Hepatocyte (in vitro differentiated cells): ENCODE results near the gene CELF4. TPM values are rescaled to one million over a fixed set of nuclear protein-coding genes. Genes with fewer than 3 reads are reported as not detected.

Experiments
- DNase-seq: peaks from one replicate; pipeline ENCODE4 v3.0.0-alpha.2; 2016; ENCODE audit warnings: low spot score
- H2AFZ ChIP-seq: fragments of 200-600 bp; sonication (generic); 2 replicates; pipeline ENCODE4 v1.6.0; 2016; ENCODE audit warnings: antibody characterized with exemption, mild to moderate bottlenecking
- H3K27ac ChIP-seq: fragments of 200-600 bp; sonication (generic); 2 replicates; pipeline ENCODE4 v1.5.1; 2016; ENCODE audit warnings: mild to moderate bottlenecking
- H3K27me3 ChIP-seq: fragments of 200-600 bp; sonication (generic); 2 replicates; pipeline ENCODE4 v1.6.1; 2016
- H3K36me3 ChIP-seq: fragments of 200-600 bp; sonication (generic); replicated peaks from 2 replicates; pipeline ENCODE4 v1.5.1; 2016; ENCODE audit warnings: low read depth; ENCODE audit not compliant: insufficient read depth
- H3K4me1 ChIP-seq: fragments of 200-600 bp; sonication (generic); 2 replicates; pipeline ENCODE4 v1.5.1; 2016; ENCODE audit warnings: mild to moderate bottlenecking, moderate library complexity; ENCODE audit not compliant: insufficient read depth
- H3K4me2 ChIP-seq: fragments of 200-600 bp; sonication (generic); 2 replicates; pipeline ENCODE4 v1.6.0; 2016
- H3K4me3 ChIP-seq: fragments of 200-600 bp; sonication (generic); 2 replicates; pipeline ENCODE4 v1.5.1; 2016; ENCODE audit warnings: mild to moderate bottlenecking
- H3K79me2 ChIP-seq: fragments of 200-600 bp; sonication (generic); 2 replicates; pipeline ENCODE4 v1.6.0; 2017; ENCODE audit warnings: mild to moderate bottlenecking
- H3K9me2 ChIP-seq: fragments of 200-600 bp; sonication (generic); replicated peaks from 2 replicates; pipeline ENCODE4 v1.6.0; 2017; ENCODE audit warnings: mild to moderate bottlenecking; ENCODE audit not compliant: insufficient read depth
- H3K9me3 ChIP-seq: fragments of 200-600 bp; sonication (generic); 2 replicates; pipeline ENCODE4 v1.5.1; 2016; ENCODE audit warnings: low read depth, mild to moderate bottlenecking
- H4K20me1 ChIP-seq: fragments of 200-600 bp; sonication (generic); 2 replicates; pipeline ENCODE4 v1.6.0; 2016; ENCODE audit warnings: mild to moderate bottlenecking; ENCODE audit not compliant: insufficient read depth, poor library complexity, severe bottlenecking
- CTCF ChIP-seq: fragments of 200-600 bp; sonication (generic); IDR thresholded peaks from 2 replicates; pipeline ENCODE4 v1.5.1; 2016; ENCODE audit warnings: antibody characterized with exemption, mild to moderate bottlenecking; ENCODE audit not compliant: poor library complexity
- EZH2 ChIP-seq: fragments of 200-600 bp; sonication (generic); IDR thresholded peaks from 2 replicates; pipeline ENCODE4 v1.6.1; 2016; ENCODE audit warnings: antibody characterized with exemption, mild to moderate bottlenecking, borderline replicate concordance
- EZH2phosphoT487 ChIP-seq: fragments of 200-600 bp; sonication (generic); IDR thresholded peaks from one replicate; pipeline ENCODE4 v1.6.1; 2018; ENCODE audit warnings: antibody characterized with exemption, mild to moderate bottlenecking, low read depth, moderate library complexity; ENCODE audit not compliant: unreplicated experiment, severe bottlenecking
- WGBS: methylation state at CpG from one replicate; pipeline ENCODE4 v1.1.6; 2016; ENCODE audit warnings: low lambda C conversion rate; ENCODE audit errors: missing lambda C conversion rate; 5-methylcytosine and 5-hydroxymethylcytosine counted together
- polyA plus RNA-seq: library from polyadenylated mRNA; unstranded; fragments of >200 nt; fragmentation: Nextera tagmentation; extraction: Ambion mirVana; gene quantifications from 2 replicates; pipeline ENCODE4 v1.2.1, GENCODE V29; 2016
- total RNA-seq: library from RNA; depleted of rRNA; stranded (reverse); fragments of >200 nt; gene quantifications from 2 replicates; pipeline ENCODE4 v1.2.3, GENCODE V29; 2014

The CELF4 gene
- total and polyA plus RNA-seq, 2 experiments from 2014 or later, result 1.3 to 2.9 TPM

- Histone ChIP-seq H3K27me3 (no peaks in the 10 kb centered on the region), H2AFZ (no peak overlapping the region), H3K79me2 (no peaks in the 10 kb centered on the region), H3K9me2 (no peaks in the 10 kb centered on the region), H3K9me3 (no peaks in the 10 kb centered on the region), H3K4me2 (no peak overlapping the region), H3K4me1 (no peaks in the 10 kb centered on the region), H4K20me1 (no peaks in the 10 kb centered on the region), H3K27ac (no peak overlapping the region), H3K36me3 (no peaks in the 10 kb centered on the region), H3K4me3 (no peak overlapping the region)
- TF ChIP-seq EZH2phosphoT487 (no peak), EZH2 (no peak), CTCF (no peak)
- no peak for DNase-seq
- WGBS, result 69% methylated on average over 4 of the region's 4 CpGs
Measured at GRCh38 chr18:37407571-37407970, 158.0 kb downstream of the CELF4 start.

GRCh38 chr18:37405772-37406171 is 159.8 kb downstream of the CELF4 start:
- no peak overlapping the region for H3K4me2 ChIP-seq
- no peak overlapping the region for H3K27ac ChIP-seq
- no peaks in the 10 kb centered on the region for H3K27me3 ChIP-seq
- H4K20me1 ChIP-seq, result no peaks in the 10 kb centered on the region
- no peak overlapping the region for H3K4me3 ChIP-seq
- no peaks in the 10 kb centered on the region for H3K9me3 ChIP-seq
- H3K4me1 ChIP-seq, result no peaks in the 10 kb centered on the region
- no peaks in the 10 kb centered on the region for H3K79me2 ChIP-seq
- no peak overlapping the region for H2AFZ ChIP-seq
- WGBS, result 94% methylated on average over 6 of the region's 6 CpGs
- H3K36me3 ChIP-seq, result no peaks in the 10 kb centered on the region
- TF ChIP-seq EZH2 (no peak), EZH2phosphoT487 (no peak), CTCF (no peak)
- no peak for DNase-seq
- H3K9me2 ChIP-seq, result no peaks in the 10 kb centered on the region

DNA sequence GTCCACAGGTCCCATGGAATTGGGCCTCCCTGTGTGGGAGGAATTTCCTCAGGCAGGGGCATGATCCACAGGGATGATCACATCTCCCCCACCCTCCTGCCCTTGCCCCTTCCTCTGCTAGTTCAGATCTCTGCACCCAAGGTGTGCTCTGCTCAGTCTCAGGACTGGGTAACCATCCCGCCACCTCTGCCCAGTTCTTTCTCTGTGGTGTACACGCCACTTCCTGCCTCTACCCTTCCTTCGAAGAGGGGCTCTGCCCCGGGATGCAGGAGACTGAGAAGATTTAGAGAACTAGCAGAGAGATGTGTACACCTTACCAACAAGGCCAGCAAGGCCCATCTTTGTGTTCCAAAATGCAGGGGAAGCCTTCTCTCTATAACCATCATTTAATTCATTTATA is 160.4 kb downstream of the CELF4 start:
- Histone ChIP-seq H3K9me3 (no peaks in the 10 kb centered on the region), H3K27me3 (no peaks in the 10 kb centered on the region), H2AFZ (no peak overlapping the region), H3K4me1 (no peaks in the 10 kb centered on the region), H3K4me3 (no peak overlapping the region), H3K27ac (no peak overlapping the region), H3K9me2 (no peaks in the 10 kb centered on the region), H3K36me3 (no peaks in the 10 kb centered on the region), H4K20me1 (no peaks in the 10 kb centered on the region), H3K79me2 (no peaks in the 10 kb centered on the region), H3K4me2 (no peak overlapping the region)
- WGBS, result 88% methylated on average over 4 of the region's 4 CpGs
- no peak for DNase-seq
- TF ChIP-seq EZH2 (no peak), CTCF (no peak), EZH2phosphoT487 (no peak)

- H4K20me1 ChIP-seq, result no peaks in the 10 kb centered on the region
- no peak overlapping the region for H3K4me2 ChIP-seq
- H3K79me2 ChIP-seq, result no peaks in the 10 kb centered on the region
- H3K9me2 ChIP-seq, result no peaks in the 10 kb centered on the region
- no peaks in the 10 kb centered on the region for H3K36me3 ChIP-seq
- H3K4me3 ChIP-seq, result no peak overlapping the region
- 85% methylated on average over 3 of the region's 3 CpGs for WGBS
- no peaks in the 10 kb centered on the region for H3K4me1 ChIP-seq
- H3K9me3 ChIP-seq, result no peaks in the 10 kb centered on the region
- no peaks in the 10 kb centered on the region for H3K27me3 ChIP-seq
- TF ChIP-seq EZH2, result no peak
- no peak for TF ChIP-seq CTCF
- no peak for TF ChIP-seq EZH2phosphoT487
- no peak overlapping the region for H3K27ac ChIP-seq
- H2AFZ ChIP-seq, result no peak overlapping the region
- DNase-seq, result no peak
Measured at GRCh38 chr18:37403788-37404187, 161.8 kb downstream of the CELF4 start.
